Tibial artery (tissue), 4 donors: ENCODE data around the gene RBM33.

Experiments used
- DNase-seq, 2 donors: peaks; one replicate each; pipeline ENCODE4 v3.0.0-alpha.2; 2019
- H3K27ac ChIP-seq, 2 donors: fragments of 200-600 bp; sonication (generic) in 1 of 2; 1 replicate in 1 of 2; 2 replicates in 1 of 2; pipeline ENCODE4 v1.5.1; 2018 to 2019; ENCODE audit warnings: mild to moderate bottlenecking in 1 of 2
- H3K27me3 ChIP-seq, 2 donors: fragments of 200-600 bp; sonication (generic) in 1 of 2; one replicate each; pipeline versions ENCODE4 v1.5.1 to v1.6.0; 2016 to 2019
- H3K36me3 ChIP-seq, 3 donors: fragments of 200-600 bp; sonication (generic) in 2 of 3; one replicate each; pipeline ENCODE4 v1.5.1; 2016 to 2019; ENCODE audit warnings: mild to moderate bottlenecking in 2 of 3
- H3K4me1 ChIP-seq, 4 donors: fragments of 200-600 bp; sonication (generic) in 2 of 4; 1 replicate in 3 of 4; 2 replicates in 1 of 4; pipeline ENCODE4 v1.5.1; 2016 to 2019
- H3K4me3 ChIP-seq, 2 donors: fragments of 200-600 bp; sonication (generic) in 1 of 2; 1 replicate in 1 of 2; 2 replicates in 1 of 2; pipeline ENCODE4 v1.5.1; 2018 to 2019; ENCODE audit warnings: mild to moderate bottlenecking in 2 of 2
- H3K9me3 ChIP-seq, 3 donors: fragments of 200-600 bp; sonication (generic) in 1 of 3; one replicate each; pipeline ENCODE4 v1.5.1; 2016 to 2019
- CTCF ChIP-seq, 2 experiments: fragments of 200-600 bp in 1 of 2; fragments of 450-650 bp in 1 of 2; IDR thresholded peaks; one replicate each; pipeline ENCODE4 v1.5.1; 2017 to 2019; ENCODE audit warnings: antibody characterized with exemption in 2 of 2, mild to moderate bottlenecking in 1 of 2, moderate library complexity in 1 of 2
- intact Hi-C: fragments of 100-400 bp; cut with DNase I; formaldehyde crosslinking; loops from one replicate; pipeline ENCODE4 v1.15.0; 2023; ENCODE audit warnings: low total_unique reads

Gene RBM33

GRCh38 chr7:155797262-155798250, 153.1 kb downstream of the RBM33 start:
- Histone ChIP-seq H3K9me3 (no peaks in the 10 kb centered on the region), H3K27ac (no peak overlapping the region), H3K4me1 (peaks cover 0 to 9% (median 7%) of the 10 kb centered on the region in 4 donors), H3K4me3 (no peak overlapping the region), H3K36me3 (no peaks in the 10 kb centered on the region), H3K27me3 (peaks cover 0 to 67% of the 10 kb centered on the region in 2 donors)
- intact Hi-C loops = loop anchor here (10.0 kb wide), 1 partner anchor 57 kb away; no protein-coding TSS in a partner anchor
- no peak for DNase-seq
- TF ChIP-seq CTCF (IDR thresholded peaks at IDR 0.05) = no peak

DNA sequence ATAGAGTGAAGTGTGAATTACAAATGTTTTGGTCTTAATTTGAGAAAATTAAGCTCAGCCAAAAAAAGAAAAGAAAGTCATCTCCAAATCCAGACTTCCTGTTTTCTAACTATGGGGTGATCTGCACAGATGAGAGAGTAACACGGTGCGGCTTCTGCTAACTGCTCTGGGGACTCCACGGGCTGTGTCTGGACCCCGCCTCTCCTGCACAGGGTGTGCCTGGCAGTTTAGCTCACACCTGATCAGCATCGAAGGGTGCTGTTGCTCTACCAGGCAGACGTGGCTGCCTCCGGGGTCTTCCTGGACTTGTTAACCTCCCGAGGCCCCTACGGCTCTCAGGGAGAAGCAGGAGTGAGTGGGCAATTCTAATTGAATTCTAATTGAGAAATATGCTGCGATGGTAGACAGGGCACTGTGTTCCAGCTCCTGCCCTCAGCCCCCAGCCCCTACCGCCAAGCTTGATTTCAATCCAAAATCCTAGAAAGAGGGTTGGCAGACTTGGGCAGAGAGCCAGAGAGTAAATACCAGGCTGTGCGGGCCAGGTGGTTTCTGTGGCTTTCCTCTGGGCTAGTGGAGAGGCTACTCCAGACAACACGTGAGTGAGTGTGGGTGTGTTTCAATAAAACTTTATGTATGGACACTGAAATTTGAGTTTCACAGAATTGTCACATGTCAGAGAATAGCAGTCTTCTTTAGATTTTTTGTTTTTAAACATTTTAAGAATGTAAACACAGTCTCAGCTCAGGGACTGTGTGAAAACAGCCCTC, 154.4 kb downstream of the RBM33 start:
- Histone ChIP-seq H3K27ac (no peak overlapping the region), H3K4me3 (no peak overlapping the region), H3K4me1 (peaks cover 0 to 21% (median 18%) of the 10 kb centered on the region in 4 donors), H3K9me3 (no peaks in the 10 kb centered on the region), H3K27me3 (peaks cover 0 to 80% of the 10 kb centered on the region in 2 donors), H3K36me3 (no peaks in the 10 kb centered on the region)
- intact Hi-C loops = loop anchor here (10.0 kb wide), 1 partner anchor 56 kb away; no protein-coding TSS in a partner anchor
- DNase-seq = no peak
- no peak for TF ChIP-seq CTCF (IDR thresholded peaks at IDR 0.05)

GRCh38 chr7:155799514-155799913, 155.1 kb downstream of the RBM33 start:
- no peak for DNase-seq
- Histone ChIP-seq H3K27ac (no peak overlapping the region), H3K9me3 (no peaks in the 10 kb centered on the region), H3K4me3 (no peak overlapping the region), H3K27me3 (peaks cover 0 to 87% of the 10 kb centered on the region in 2 donors), H3K4me1 (peaks cover 0 to 28% (median 23%) of the 10 kb centered on the region in 4 donors), H3K36me3 (no peaks in the 10 kb centered on the region)
- intact Hi-C loops = loop anchor here (10.0 kb wide), 1 partner anchor 55 kb away; no protein-coding TSS in a partner anchor
- no peak for TF ChIP-seq CTCF (IDR thresholded peaks at IDR 0.05)

GRCh38 chr7:155800301-155800700, 155.8 kb downstream of the RBM33 start:
- TF ChIP-seq CTCF (IDR thresholded peaks at IDR 0.05) = no peak
- H3K4me1 ChIP-seq = peaks cover 0 to 36% (median 31%) of the 10 kb centered on the region in 4 donors
- no peak overlapping the region for H3K27ac ChIP-seq
- no peaks in the 10 kb centered on the region for H3K9me3 ChIP-seq
- no peak for DNase-seq
- intact Hi-C loops = loop anchor here (10.0 kb wide), 1 partner anchor 1014 kb away; no protein-coding TSS in a partner anchor
- H3K27me3 ChIP-seq = peaks cover 0 to 94% of the 10 kb centered on the region in 2 donors
- H3K4me3 ChIP-seq = no peak overlapping the region
- no peaks in the 10 kb centered on the region for H3K36me3 ChIP-seq

DNA sequence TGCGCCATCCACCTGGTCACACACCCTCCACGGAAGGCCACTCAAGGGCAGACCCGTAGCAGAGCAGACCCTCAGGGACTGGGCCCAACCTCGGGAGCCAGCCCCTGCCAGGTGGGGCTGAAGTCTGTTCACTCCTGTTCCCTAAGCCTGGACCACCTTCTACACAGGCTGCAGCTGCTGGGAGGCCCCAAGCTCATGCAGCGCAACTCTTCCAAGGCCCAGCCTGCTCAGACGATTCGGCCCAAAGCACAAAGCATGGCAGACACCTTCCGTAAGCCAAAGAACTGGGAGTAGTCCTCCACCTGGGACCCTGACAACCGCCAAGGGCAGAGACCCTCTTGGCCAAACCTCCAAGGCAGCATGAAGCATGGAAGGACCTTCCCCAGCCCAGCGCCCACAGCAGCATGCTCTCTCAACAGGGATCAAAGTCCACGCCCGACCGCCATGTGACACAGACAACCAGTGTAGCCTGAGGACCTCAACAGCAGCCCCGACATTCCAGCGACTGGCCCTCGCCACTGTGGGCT, 156.3 kb downstream of the RBM33 start:
- no peak for DNase-seq
- Histone ChIP-seq H3K4me1 (peaks cover 0 to 41% (median 36%) of the 10 kb centered on the region in 4 donors), H3K4me3 (no peak overlapping the region), H3K9me3 (no peaks in the 10 kb centered on the region), H3K27ac (no peak overlapping the region), H3K27me3 (peaks cover 0 to 94% of the 10 kb centered on the region in 2 donors), H3K36me3 (no peaks in the 10 kb centered on the region)
- intact Hi-C loops = loop anchor here (10.0 kb wide), 1 partner anchor 1014 kb away; no protein-coding TSS in a partner anchor
- no peak for TF ChIP-seq CTCF (IDR thresholded peaks at IDR 0.05)
